ACHN (cell line): ENCODE results near the gene KCNC1.

Experiments used
- DNase-seq: peaks from one replicate; pipeline ENCODE4 v3.0.0-alpha.2; 2015
- in situ Hi-C: cut with HindIII; loops from 2 replicates; pipeline ENCODE4 v1.10.0; 2017; ENCODE audit warnings: low sequenced_read_pairs, low pct_ligation_motif_present, low pct_unique_long_range_greater_than_20kb

KCNC1 gene

DNA sequence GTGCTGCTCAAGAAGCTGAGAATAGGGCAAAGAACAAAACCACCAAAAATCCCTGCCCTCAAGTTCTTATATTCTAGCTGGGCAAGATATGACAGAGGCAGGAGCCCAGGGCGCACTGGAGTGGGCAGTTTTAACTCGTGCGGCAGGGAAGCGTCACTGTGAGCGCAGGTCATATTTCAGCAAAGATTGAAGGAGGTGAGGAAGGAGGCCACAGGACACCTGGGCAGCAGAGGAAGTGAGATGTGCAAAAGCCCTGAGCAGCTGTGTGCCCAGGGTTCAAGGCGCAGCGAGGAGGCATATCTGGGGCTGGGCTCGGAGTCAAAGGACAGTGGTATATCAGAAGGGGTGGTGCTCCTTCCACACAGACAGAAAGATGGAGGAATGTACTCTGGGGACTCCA lies 13.5 kb downstream of the KCNC1 start:
- DNase-seq, result no peak
- in situ Hi-C loops, result no loop called here

DNA sequence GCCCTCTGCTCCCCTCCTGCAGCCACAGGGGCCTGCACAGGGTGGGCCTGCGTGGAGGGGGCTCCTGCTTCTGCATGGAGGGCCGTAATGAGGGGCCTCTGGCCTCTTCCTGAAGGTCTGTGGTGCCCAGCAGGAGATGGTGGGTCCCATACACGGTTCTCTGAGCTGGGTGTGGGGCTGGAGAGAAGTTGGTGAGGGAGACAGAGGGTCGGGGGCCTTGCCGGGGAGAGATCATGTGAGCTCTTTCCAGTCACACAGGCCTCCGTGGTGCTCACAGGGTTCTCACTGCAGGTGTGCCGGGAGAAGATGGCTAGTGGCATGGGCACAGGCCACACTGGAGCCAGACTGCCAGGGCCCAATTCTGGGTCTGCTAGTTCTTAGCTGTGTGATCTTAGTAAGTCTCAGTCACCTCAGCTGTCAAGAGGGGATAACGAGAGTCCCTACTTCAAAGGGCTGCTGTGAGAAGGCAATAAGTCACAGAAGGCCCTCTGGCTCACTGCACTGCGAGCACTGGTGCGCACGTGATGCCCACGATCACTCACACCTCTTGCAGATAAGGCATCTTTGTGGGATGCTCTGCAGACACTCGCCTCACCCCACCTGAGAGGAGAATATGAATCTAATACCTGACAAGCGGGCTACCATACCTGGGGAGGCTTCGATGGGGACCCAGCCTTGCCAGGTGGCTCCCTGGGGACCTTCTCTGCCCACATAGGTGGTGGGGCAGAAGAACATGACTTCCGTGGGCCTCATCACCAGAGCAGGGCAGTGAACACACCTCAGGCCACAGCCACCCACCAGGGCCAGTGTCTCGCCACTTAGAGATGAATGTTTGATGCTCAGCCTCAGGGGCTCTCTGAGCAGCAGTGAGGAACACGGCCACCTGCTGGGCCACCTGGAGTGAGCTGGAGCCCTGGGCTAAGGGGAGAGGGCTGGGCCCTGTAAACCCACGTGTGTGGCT lies 14.5 kb downstream of the KCNC1 start:
- in situ Hi-C loops, result no loop called here
- no peak for DNase-seq

DNA sequence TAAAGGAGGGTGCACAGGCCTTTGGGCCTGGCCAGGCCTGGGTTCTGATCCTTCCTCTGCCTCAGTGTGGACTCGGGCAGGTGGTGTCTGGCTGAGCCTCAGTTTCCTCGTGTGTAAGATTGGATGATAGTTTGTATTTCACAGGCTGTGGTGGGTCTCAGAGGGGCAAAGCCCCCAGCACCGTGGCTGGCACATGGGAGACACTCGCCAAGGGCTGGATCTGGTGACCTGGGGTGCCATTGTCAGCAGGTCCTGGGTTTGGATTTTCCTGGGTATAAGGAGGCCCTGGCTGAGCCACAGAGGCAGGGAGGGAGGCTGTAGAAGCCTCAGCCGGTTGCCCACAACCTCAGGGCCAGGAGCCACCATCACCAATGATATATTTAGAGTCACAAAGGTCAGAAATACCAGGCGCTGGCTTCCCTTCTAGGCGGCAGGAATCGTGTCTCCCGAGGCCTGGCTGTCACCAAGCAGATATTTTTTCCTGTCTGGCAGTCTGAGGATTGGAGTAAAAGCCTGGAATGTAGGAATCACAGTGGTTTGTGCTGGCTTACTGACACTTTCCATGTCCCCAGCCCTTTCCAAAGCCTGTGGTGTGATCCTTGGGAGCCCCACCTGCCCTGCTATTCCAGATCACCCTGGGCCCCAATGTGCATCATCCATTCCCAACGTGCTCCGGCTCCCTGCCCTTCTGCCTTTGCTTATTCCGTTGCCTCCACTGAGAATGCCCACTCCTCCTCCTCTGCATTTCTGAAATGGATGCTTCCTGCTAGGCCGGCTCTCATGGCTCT lies 15.6 kb downstream of the KCNC1 start:
- no peak for DNase-seq
- in situ Hi-C loops, result no loop called here

DNA sequence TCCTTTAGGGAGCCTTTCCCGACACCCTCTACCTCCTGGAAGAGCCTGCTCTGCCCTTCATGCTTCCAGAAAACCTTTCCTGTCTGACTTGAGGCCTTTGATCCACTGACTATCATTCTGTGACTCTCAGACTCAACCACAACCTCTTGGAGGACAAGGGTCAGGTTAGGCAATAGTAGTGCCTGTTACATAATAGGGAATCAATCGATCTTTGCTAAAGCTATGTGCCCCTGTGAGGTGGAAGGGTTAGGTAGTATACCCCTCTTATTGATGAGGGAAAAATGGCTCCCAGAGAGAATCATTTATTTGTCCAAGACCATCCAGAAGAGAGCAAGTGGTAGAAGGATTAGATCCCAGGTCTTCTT lies 16.2 kb downstream of the KCNC1 start:
- in situ Hi-C loops, result no loop called here
- DNase-seq, result no peak

DNA sequence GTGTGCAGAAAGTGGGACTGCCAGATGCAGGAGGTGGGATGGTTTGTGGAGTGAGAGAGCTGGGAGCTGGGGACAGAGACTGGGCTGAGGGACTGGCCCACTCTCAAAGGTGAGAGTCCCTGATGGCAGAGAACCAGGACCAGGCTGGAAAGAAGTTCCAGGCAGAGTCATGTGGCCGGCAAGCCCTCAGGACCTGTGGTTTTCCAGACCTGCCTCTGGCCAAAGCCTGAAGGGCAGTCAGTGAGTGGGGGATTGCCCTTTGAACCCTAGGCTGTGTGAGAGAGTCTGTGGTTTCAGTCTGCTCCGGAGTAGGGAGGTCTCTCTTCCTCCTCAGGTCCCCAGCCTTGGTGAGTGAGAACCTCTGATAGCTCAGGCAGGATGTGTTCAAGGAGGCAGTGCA lies 17.0 kb downstream of the KCNC1 start:
- DNase-seq, result no peak
- in situ Hi-C loops, result no loop called here

DNA sequence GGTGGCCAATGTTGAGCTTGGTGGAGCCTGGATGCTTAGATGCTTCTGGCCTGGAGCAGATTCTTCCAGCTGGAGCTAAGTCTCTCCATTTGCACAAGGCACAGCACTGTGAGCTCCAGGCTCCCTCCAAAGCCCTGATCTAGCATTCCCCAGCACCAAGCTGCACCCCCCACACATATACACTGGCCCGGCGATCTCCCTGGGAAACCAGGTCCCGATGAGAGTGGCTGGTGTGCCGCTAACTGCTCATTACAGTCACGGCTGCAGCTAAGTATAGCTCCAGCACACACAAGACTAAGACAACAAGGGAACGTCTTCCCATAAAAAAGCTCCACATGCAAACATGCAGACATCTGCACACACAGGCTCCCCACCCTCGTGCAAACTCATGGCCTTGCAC lies 17.6 kb downstream of the KCNC1 start:
- in situ Hi-C loops, result no loop called here
- no peak for DNase-seq

DNA sequence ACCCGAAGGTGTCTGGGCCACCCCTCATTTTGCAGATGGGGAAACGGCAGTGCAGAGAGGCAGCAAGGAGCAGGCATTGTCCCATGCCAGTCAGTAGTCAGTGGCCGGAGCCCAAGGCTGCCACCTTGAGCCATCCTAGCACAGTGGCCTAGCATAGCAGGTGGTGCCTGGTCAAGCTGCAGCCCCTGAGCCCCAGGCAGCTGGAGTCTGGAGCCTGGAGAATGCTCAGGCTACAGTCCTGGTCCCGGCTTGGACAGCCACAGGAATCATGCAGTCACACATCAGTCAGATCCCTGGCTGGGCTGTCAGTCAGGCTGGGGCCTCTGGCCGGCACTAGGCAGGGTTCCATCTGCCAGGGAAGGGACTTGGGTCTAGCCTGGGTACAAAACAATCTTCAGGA lies 18.6 kb downstream of the KCNC1 start:
- in situ Hi-C loops, result no loop called here
- no peak for DNase-seq

DNA sequence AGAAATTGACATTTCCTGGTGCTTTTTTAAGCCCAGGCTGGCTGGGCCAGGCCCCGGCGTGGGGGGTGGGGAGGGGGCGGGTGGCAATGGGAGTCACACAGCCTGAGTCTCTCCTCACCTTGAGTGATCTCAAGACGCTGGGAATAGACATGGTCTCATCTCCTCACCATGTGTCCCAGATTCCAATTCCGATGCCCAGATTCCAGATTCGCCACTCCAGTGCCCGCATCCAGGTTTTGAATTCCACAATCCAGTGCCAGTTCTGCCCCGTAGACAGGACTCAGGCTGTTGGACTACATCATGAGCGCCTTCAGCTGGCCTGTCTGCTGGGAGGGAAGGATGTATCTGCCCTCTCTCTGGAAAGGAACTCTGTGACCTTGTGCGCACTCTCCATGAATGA lies 19.1 kb downstream of the KCNC1 start:
- in situ Hi-C loops, result no loop called here
- DNase-seq, result no peak

DNA sequence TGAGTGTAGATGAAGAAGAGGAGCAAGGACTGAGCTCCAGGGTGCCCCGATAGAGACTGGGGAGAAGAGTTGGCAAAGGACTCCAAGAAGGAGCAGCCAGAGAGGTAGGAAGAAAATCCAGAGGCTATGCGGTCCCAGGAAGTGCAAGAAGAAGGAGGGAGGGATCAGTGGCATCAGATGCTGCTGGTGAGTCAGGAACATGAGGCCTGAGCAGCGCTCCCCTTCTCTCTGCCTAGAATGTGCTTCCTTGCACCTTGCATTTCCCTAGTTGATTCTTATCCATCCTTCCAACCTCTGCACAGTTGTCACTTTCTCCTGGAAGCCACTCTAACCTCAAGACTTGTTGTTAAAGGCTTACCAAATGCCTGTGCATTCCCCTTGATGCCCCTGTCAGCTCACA lies 21.3 kb downstream of the KCNC1 start:
- in situ Hi-C loops, result no loop called here
- no peak for DNase-seq

DNA sequence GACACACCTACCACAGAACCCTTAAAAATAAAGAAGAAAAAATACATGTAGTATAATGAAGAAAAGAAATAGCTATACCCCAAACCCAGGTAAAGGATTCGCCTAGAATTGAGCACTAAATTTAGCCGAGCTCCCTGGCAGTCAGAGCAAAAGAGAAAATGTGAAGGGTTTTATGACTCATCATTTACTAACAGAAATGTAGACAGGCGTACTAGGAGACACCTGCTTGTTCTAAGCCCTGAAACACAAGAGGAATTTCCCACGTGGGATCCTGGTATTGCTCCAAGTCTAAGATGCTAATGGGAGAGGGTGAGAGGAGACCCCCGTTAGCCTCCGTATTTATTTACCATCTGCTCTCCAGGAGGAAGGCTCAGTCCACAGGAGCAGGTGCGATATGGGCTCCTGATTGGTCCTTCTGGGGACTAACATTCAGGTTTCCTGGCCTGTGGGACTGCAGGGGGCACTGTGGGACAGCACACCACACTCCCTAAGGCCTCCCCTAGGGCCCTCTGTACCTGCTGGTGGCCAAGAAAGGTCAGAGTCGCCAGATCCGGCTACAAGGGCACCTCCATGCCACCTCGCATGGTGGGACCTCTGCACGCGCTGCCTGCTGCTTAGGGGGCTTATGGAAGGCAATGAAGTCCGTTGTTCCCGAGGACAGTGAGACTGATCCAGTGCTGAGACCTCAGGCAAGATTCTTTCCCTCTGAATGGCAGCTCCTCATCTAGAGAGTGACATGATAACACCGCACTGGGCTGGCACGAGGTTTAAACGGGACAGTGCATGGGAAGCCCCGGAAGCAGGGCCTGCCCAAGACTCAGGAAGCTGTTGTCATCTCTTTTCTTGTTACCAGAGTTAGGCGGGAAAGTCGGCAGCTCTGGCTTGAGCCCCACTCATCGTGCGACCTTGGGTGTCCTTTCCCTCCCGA lies 25.8 kb downstream of the KCNC1 start:
- DNase-seq, result peak; percentile 38
- in situ Hi-C loops, result no loop called here

DNA sequence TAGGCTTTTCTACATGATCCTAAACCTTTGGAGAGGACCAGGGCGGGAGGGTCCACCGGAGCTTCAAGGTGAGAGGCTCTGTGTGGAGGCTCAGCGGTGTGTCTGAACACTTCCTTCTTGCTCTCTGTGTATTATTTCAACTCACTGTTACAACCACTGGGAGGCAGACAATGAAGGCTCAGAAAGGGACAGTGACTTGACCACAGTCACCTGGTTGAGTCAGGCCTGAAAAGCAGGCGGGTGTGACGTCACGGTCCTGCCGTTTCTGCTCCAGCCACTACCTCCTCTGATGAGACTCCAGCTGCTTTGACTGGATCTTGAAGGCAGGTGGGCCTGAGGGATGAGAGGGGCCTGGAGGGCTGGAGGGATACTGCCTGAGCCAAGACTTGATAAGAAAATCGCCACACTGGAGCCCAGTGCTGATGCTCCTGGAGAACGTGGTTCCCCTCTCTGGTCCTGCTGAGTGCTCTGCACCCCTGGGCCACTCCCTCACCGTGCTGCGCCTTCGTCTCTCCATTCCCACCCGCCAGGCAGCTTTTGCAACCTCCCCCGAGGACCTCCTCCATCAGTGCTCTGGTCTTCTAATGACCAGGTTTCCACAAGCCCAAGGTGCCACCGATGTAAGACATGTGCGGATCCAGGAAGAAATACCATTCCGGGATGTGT lies 27.9 kb downstream of the KCNC1 start:
- in situ Hi-C loops, result no loop called here
- DNase-seq, result no peak

DNA sequence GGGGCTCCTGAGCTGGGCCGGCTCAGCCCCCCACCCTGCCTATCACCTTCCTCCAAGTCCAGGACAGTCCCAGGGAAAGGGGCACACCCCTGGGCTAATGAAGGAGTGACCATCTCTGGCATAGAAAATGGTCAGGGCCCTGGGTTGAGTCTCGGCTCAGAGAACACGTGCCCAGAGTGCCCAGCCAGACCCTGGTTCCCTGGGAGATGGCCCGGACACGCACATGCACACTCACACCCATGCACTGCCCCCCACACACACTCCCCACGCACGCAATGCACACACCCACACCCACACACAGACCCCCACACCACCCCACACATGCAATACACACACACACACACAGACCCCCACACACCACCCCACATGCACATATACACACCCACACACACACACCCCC lies 28.7 kb downstream of the KCNC1 start:
- in situ Hi-C loops, result no loop called here
- no peak for DNase-seq

DNA sequence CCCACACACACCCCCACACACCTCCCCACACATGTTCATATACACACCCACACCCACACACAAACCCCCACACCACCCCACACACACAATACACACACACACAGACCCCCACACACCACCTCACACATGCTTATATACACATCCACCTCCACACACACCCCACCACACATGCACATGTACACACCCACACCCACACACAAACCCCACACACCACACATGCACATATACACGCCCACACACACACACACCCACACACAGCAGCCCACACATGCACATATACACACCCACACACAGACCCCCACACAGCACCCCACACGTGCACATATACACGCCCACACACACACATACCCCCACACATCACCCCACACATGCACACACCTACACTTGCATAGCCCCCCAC lies 29.1 kb downstream of the KCNC1 start:
- in situ Hi-C loops, result no loop called here

DNA sequence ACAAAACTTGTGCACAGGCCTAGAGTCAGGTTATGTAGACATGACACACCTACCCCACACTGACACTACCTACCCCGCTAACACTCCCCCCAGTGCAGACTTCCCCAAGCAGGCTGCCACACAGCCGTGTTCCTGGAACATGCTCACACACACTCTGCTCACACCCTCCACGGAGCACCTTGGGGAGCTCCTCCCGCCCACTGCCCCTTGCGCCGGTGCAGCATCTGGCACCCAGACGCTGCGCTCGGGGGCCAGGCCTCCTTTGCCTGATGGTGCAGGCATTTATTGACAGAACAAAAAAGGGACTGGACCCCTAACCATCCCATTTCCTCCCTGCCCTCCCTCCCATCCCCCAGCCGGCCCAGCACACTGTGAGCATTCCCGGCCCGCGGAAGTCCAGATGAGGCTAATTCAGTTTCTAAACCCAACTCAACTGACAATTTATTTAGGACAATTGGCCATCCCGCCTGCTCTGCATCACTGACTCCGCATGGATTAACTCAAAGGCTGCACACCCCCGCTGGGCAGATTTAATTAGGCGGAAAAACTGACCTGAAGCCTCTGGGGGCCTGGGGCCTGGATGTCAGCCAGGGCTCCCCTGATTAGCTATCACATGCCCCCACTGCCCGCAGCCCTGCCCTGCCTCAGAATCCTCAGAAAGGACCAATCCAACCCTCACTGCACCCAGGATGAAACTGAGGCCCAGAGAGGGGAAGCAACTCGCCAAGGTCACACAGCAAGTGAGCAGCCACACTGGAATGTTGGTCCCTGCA lies 30.1 kb downstream of the KCNC1 start:
- no peak for DNase-seq
- in situ Hi-C loops, result no loop called here

More for the DNA sequence above, 29.1 kb downstream of the KCNC1 start:
- no peak for DNase-seq

DNA sequence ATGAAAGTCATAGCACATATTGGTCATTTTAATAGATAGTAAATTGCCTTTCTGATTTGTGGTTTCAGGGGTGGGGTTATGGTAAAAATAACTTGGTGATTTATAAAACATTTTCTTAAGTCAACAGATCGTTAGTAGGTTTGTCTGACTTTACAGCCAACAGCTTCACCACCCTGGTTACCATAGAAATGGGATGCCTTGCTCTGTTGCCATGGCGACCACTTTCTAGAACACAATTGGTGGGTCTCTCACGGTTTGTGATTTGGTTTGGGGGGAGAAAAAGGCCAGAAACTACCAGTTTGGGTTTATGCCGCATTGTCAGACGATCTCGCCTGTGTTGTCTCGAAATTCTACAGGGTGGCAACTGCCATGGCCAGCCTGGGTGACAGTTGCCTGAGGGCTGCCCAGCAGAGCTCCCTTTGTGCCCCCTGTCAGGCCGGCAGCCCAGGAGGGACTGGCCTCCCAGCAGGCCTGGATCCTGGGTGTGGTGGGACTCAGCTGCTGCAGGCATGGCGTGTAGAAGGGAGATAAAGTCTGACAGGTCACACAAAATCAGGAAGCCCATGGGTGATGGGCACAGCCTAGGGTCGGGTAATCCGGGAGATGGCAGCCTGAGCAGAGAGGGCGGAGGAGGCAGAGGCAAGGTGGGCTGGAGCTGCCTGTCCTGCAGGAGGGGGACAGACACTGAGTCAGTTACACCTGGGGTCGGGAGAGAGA lies 30.9 kb downstream of the KCNC1 start:
- DNase-seq, result no peak
- in situ Hi-C loops, result no loop called here

DNA sequence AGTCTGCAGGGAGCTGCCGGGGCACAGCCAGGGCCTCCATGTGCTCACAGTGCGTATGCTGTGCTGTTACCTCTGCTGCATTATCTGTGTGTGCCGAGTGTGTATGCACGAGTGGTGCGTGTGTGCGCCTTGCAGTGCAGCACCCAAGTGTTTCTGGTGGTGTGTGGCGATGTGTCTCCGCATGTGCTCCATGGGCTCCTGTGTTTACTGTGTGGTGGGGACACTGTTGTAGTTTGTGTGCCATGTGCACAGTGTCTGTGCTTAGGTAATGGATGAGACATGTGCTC lies 31.4 kb downstream of the KCNC1 start:
- in situ Hi-C loops, result no loop called here
- no peak for DNase-seq

DNA sequence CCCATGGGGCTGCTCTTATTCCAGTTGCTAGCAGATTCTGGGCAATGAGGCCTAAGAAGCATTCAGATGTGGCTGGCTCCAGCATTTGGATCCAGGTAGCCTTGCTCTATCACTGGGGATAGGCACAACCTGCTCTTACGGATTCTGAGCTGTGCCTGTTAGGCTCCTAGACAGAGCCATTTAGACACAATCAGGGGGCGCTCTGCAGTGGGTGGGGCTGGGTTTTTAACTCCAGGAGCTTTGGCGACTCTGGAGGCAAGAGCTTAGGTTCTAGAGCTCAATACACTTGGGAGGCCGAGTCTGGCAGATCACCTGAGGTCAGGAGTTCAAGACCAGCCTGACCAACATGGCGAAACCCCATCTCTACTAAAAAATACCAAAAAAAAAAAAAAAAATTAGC lies 32.0 kb downstream of the KCNC1 start:
- in situ Hi-C loops, result no loop called here
- DNase-seq, result no peak
